Fibroblast of mammary gland (primary cell): ENCODE measurements around the gene PELI3.

Source experiments
- DNase-seq: peaks from one replicate; pipeline ENCODE4 v3.0.0-alpha.2; 2010; ENCODE audit warnings: low read depth
- H3K4me3 ChIP-seq: 2 replicates; pipeline ENCODE4 v1.5.1; 2011; ENCODE audit warnings: low read depth, mild to moderate bottlenecking, low read length, moderate library complexity; ENCODE audit not compliant: control insufficient read depth
- TF ChIP-seq, protein P1 (sequence below): conservative IDR thresholded peaks from 2 replicates; pipeline ENCODE4 v1.5.1; 2011; ENCODE audit warnings: low read depth, low read length, inconsistent platforms; ENCODE audit not compliant: control insufficient read depth, insufficient read depth

The PELI3 gene, protein sequence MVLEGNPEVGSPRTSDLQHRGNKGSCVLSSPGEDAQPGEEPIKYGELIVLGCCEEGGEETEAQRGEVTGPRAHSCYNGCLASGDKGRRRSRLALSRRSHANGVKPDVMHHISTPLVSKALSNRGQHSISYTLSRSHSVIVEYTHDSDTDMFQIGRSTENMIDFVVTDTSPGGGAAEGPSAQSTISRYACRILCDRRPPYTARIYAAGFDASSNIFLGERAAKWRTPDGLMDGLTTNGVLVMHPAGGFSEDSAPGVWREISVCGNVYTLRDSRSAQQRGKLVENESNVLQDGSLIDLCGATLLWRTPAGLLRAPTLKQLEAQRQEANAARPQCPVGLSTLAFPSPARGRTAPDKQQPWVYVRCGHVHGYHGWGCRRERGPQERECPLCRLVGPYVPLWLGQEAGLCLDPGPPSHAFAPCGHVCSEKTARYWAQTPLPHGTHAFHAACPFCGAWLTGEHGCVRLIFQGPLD

GRCh38 chr11:66466225-66467033 is at the start of gene PELI3:
Gene PELI3 (plus strand): TSS chr11:66466905. CDS start chr11:66468129, 1,224 bp downstream.
- peak within 1 kb of the TSS; percentile 62 for H3K4me3 ChIP-seq
- TF ChIP-seq, protein P1, sequence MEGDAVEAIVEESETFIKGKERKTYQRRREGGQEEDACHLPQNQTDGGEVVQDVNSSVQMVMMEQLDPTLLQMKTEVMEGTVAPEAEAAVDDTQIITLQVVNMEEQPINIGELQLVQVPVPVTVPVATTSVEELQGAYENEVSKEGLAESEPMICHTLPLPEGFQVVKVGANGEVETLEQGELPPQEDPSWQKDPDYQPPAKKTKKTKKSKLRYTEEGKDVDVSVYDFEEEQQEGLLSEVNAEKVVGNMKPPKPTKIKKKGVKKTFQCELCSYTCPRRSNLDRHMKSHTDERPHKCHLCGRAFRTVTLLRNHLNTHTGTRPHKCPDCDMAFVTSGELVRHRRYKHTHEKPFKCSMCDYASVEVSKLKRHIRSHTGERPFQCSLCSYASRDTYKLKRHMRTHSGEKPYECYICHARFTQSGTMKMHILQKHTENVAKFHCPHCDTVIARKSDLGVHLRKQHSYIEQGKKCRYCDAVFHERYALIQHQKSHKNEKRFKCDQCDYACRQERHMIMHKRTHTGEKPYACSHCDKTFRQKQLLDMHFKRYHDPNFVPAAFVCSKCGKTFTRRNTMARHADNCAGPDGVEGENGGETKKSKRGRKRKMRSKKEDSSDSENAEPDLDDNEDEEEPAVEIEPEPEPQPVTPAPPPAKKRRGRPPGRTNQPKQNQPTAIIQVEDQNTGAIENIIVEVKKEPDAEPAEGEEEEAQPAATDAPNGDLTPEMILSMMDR: no peak

GRCh38 chr11:66417000-66417399 is 49.7 kb upstream of the PELI3 start:
- no peak overlapping the region for H3K4me3 ChIP-seq
- TF ChIP-seq, protein P1: no peak
- DNase-seq: no peak

More at GRCh38 chr11:66466225-66467033, at the start of gene PELI3:
- peak; percentile 86 for DNase-seq

- TF ChIP-seq, protein P1: peak; percentile 54
- peak; percentile 94 for DNase-seq
- H3K4me3 ChIP-seq: no peak overlapping the region
Measured at GRCh38 chr11:66418168-66418985, 48.3 kb upstream of the PELI3 start.

DNA sequence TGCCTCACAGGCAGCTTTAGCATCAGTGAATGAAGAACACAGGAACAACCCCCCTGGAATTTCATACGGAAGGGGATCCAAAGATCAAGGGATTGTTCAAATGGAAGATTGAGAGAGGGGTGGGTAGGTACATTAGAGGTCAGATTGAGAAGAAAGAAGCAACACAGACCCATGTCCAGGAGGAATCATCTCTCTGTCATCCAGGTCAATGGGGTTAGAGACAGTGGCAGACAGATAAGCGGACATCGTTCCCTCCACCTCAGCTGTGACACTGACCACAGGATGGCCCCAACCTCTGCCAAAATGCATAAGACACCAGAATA is 47.8 kb upstream of the PELI3 start:
- no peak overlapping the region for H3K4me3 ChIP-seq
- no peak for DNase-seq
- TF ChIP-seq, protein P1: no peak

GRCh38 chr11:66419825-66420224 is 46.9 kb upstream of the PELI3 start:
- TF ChIP-seq, protein P1: no peak
- DNase-seq: no peak
- H3K4me3 ChIP-seq: no peak overlapping the region
